Activated CD4-positive, alpha-beta T cell treated with anti-CD3 and anti-CD28 coated beads, Interleukin-2, amount 50 U/mL, for 24 hours (primary cell): ENCODE data around the gene PJA2.
"Not testable (repeated sequence)": the region's sequence is repeated elsewhere in the genome, so short reads cannot be mapped to it uniquely, and the experiment has no call there.

Source experiments
- DNase-seq, 2 donors: peaks; one replicate each; pipeline ENCODE4 v3.0.0-alpha.2; 2020; ENCODE audit warnings: low read depth in 1 of 2, low spot score in 1 of 2

Gene PJA2

GRCh38 chr5:109312695-109313094, 97.1 kb downstream of the PJA2 start:
- DNase-seq, result no peak

DNA sequence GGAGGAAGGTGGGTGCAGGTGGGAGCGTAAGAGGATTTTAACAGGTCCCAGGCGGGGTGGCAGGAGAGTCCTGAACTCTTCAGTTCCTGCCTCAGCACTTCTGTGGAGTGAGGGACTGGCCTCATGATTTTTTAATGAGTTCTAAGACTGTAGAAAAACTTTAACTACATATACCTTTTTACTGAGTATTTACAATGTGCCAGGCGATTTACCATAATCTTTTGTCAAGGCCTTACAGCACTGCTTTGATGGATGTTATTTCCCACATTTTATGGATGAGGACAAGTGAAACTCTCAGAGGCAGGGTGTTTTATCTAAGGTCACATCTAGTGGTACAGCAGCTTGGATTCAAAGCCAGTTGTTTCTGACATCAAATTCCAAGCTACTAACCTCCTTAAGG, 99.5 kb downstream of the PJA2 start:
- DNase-seq, result no peak

DNA sequence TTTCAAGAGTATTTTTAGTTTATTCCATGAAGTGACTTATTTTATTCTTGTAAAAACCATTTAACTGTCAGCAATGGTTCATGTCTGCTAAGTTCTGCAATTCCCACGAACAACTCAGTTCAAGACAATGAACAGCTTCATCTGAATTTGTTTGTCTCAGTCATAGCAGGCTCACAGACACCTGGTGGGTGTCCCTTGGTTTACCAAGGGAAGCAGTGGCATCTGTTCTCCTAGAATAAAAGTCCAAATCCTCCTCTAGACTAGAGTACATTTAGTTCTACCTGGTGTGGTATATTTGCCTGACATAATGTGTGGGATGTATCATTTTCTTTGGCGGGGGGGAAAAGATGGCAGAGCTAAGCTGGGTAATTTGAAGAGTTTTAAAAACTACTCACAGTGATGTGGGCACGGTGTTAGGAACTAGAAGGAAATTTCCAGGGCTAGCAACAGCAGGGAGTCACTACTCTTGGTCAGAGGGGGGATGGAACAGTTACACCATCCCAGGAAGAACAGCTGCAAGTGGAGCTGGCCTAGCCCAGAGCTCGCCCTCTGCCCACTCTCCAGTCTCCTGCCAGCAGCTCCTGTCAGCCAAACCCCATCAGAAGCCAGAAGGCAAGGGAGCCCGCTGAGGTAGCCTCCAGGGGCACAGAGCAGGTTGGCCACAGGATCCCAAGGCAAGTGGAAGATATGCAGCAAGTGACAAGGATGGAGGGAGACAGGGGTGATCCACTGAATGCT, 100.3 kb downstream of the PJA2 start:
- DNase-seq, result no peak

GRCh38 chr5:109307951-109308350, 101.8 kb downstream of the PJA2 start:
- no peak for DNase-seq

DNA sequence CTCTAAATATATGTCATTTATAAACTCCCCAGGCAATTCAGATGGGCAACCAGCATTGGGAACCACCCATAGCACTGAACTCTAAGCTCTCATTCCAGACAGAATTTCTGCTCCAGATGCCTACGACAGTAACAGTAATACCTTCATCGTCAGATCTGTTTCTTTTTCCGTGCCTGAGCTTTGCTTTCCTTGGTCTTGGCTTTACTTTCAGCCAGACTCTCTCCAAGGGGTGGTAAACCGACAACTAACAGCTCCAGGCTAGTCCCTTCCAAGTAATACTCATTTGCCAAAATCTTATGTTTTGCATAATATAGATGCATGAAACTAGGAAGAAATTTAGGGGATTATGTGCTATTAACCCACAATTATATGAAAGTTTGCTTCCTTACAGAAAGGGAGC, 102.3 kb downstream of the PJA2 start:
- DNase-seq, result no peak

DNA sequence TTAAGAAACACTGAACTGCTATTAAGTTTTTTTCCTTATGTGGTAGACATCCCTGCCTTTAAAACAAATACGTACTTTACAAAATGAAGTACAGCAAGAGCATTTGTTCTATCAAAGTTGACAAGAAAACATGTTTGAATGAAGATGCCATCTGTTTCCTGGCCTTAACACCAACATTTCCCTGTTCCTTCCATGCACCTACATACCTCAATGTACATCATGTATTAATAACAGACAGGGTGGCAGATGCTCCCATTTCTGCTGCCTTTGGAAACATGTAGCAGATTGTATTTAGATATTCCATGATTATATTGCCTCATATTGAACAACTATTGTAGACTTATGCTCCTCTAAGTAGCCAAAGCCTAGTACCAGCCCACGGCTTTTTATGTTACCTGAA, 104.4 kb downstream of the PJA2 start:
- DNase-seq, result no peak

DNA sequence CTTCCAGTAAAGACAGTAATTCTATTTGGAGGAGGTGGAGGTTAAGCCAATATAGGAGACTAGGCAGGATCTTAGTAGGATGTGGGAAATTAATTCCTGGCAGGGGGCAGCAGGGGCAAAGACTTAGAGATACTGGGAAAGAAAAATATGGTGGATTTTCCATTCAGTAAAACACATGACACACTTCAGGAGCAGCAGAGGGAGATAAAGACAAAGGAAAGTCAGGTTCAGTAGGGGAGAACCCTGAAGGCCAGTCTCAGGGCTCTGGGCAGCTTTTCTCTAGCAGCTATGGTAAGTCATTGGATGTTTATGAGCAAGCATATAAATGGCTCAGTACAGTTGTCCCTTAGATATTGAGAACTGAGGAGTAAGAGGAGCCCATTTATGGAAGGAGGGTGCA, 105.5 kb downstream of the PJA2 start:
- no peak for DNase-seq

DNA sequence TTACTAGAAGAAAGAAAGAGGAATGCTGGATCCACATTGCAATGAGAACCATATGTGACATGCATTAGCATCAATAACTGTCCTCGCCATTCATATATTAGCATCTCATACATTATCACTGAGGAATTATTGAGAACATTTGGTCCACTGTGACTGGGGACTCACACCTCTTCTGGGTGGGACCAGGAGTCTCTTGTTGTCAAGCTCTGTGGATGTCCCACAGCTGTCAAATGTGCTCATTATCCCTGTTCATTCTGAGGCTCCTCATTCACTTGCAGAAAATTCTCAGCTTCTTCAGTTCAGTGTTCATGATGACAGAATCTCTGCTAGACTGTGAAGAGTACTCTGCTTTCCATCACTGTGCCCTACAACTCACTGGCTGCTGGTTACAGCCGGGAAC, 109.4 kb downstream of the PJA2 start:
- DNase-seq, result no peak

- DNase-seq, result no peak
Observed at GRCh38 chr5:109299557-109299956, 110.2 kb downstream of the PJA2 start.

DNA sequence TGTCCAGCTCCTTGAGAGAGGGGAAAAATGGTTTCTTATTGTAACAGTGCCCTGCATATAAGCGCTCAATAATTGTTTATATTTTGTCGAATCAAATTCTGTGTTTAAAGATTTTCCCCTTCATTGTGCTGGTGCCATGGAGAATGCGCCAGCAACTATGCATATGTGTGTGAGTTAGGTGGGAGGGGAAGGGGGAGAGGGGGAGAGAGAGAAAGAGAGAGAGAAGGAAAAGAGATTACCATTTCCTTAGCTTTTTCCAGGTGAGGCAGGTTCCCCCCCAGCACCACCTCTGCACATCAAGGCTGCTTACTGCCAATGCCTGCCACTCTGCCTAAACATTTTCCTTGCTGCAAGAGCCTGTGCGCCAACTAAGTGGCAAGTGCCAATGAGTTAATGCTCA, 111.0 kb downstream of the PJA2 start:
- DNase-seq, result no peak

DNA sequence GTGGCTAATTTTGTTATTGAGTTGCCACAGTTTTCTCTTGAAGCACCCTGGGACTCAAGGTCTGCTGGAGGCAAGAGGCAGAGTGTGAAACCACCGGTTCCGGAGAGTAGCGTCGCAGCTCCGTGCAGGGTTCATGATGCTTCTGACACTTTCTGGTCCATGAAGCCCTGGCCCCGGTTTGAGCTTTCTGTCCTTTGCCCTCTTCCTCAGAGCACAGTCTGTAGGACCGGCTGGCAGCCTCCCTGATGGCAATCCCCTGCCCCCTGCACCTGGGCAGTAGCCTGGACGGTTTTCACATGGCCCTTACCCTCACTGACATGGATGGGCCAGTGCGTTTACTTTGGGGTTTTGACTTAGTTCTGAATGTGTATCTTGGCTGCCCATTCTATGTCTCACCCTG, 111.9 kb downstream of the PJA2 start:
- DNase-seq, result no peak

GRCh38 chr5:109291090-109291489, 118.7 kb downstream of the PJA2 start:
- DNase-seq, result no peak

- DNase-seq, result no peak
Observed at GRCh38 chr5:109290231-109290630, 119.5 kb downstream of the PJA2 start.

DNA sequence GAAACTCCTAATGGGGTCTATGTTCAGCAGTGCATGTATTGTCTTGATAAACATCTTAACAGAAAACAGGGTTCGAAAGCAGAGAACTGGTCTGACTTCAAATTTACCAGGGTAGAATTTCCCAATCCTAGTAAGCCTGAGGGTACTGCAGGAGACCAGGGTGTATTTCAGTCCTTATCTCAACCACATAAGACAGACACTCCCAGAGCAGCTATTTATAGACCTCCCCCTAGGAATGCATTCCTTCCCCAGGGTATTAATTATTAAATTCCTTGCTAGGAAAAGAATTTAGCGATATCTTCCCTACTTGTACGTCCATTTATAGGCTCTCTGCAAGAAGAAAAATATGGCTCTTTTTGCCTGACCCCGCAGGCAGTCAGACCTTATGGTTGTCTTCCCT, 123.1 kb downstream of the PJA2 start:
- not testable (repeated sequence) for DNase-seq
